PC-9 (cell line): Measurements from ENCODE around the gene L1CAM. TPM values are rescaled to one million over a fixed set of nuclear protein-coding genes. Genes with fewer than 3 reads are reported as not detected.

Experiments
- BruUV-seq: library from RNA; stranded (reverse); fragments of 400-500 nt; replicated peaks from 2 replicates; lab custom pipeline; 2021; lab: Mats Ljungman, UMichigan
- CTCF ChIA-PET: fragments of 300-600 bp; sonication (Branson Sonifier 250); formaldehyde crosslinking; loops from one replicate; lab custom pipeline; 2022; ENCODE audit warnings: antibody characterized with exemption; lab: Charles Lee
- POLR2A ChIA-PET: fragments of 300-600 bp; sonication (Branson Sonifier 250); formaldehyde crosslinking; loops from one replicate; lab custom pipeline; 2022; ENCODE audit warnings: antibody characterized with exemption; ENCODE audit not compliant: unreplicated experiment; lab: Charles Lee
- DNase-seq, 2 experiments: peaks; one replicate each; pipeline versions ENCODE4 v3.0.0 to v3.0.0-alpha.2; 2015 to 2022; ENCODE audit warnings: mixed read lengths in 1 of 2
- H2AFZ ChIP-seq: fragments of 200-600 bp; sonication (generic); 2 replicates; pipeline ENCODE4 v1.8.1; 2017; ENCODE audit warnings: antibody characterized with exemption
- H3F3A ChIP-seq: fragments of 200-600 bp; sonication (generic); 2 replicates; pipeline ENCODE4 v1.8.1; 2017; ENCODE audit warnings: antibody characterized with exemption, mild to moderate bottlenecking, low read depth; ENCODE audit not compliant: insufficient read depth
- H3K27ac ChIP-seq: fragments of 200-600 bp; sonication (generic); 2 replicates; pipeline ENCODE4 v1.6.1; 2016; ENCODE audit warnings: mixed run types
- H3K27me3 ChIP-seq: fragments of 200-600 bp; sonication (generic); 2 replicates; pipeline ENCODE4 v1.6.1; 2016; ENCODE audit warnings: low read depth, mixed run types; ENCODE audit not compliant: insufficient read depth
- H3K36me3 ChIP-seq: fragments of 200-600 bp; sonication (generic); 2 replicates; pipeline ENCODE4 v1.6.1; 2016; ENCODE audit warnings: low read depth, mixed run types
- H3K4me1 ChIP-seq: fragments of 200-600 bp; sonication (generic); replicated peaks from 2 replicates; pipeline ENCODE4 v1.6.1; 2016; ENCODE audit warnings: mixed run types; ENCODE audit not compliant: insufficient read depth
- H3K4me2 ChIP-seq: fragments of 200-600 bp; sonication (generic); 2 replicates; pipeline ENCODE4 v1.6.1; 2017; ENCODE audit warnings: mixed run types
- H3K4me3 ChIP-seq: fragments of 200-600 bp; sonication (generic); 2 replicates; pipeline ENCODE4 v1.6.1; 2016; ENCODE audit warnings: mixed run types
- H3K79me2 ChIP-seq: fragments of 200-600 bp; sonication (generic); 2 replicates; pipeline ENCODE4 v1.6.1; 2017; ENCODE audit warnings: low read depth, mixed run types
- H3K9me2 ChIP-seq: fragments of 200-600 bp; sonication (generic); 2 replicates; pipeline ENCODE4 v1.8.1; 2017; ENCODE audit warnings: mild to moderate bottlenecking; ENCODE audit not compliant: insufficient read depth
- H3K9me3 ChIP-seq: fragments of 200-600 bp; sonication (generic); 2 replicates; pipeline ENCODE4 v1.8.1; 2016; ENCODE audit warnings: low read depth; ENCODE audit not compliant: insufficient read depth
- H4K20me1 ChIP-seq: fragments of 200-600 bp; sonication (generic); 2 replicates; pipeline ENCODE4 v1.8.1; 2017; ENCODE audit not compliant: insufficient read depth
- CTCF ChIP-seq: fragments of 200-600 bp; sonication (generic); conservative IDR thresholded peaks from 2 replicates; pipeline ENCODE4 v1.6.1; 2017; ENCODE audit warnings: mixed run types, antibody characterized with exemption, mild to moderate bottlenecking, moderate library complexity
- EZH2 ChIP-seq: fragments of 200-600 bp; sonication (generic); IDR thresholded peaks from 2 replicates; pipeline ENCODE4 v1.8.0; 2017; ENCODE audit warnings: antibody characterized with exemption, low read depth
- intact Hi-C: fragments of 100-400 bp; cut with micrococcal nuclease; formaldehyde crosslinking; loops from one replicate; pipeline ENCODE4 v1.10.0; 2022; ENCODE audit not compliant: unreplicated experiment
- total RNA-seq: library from RNA; stranded (reverse); gene quantifications from 2 replicates; pipeline ENCODE4 v1.2.3, GENCODE V29; 2021

The L1CAM gene
- total RNA-seq, 1 experiment from 2014 or later: 68.8 TPM

DNA sequence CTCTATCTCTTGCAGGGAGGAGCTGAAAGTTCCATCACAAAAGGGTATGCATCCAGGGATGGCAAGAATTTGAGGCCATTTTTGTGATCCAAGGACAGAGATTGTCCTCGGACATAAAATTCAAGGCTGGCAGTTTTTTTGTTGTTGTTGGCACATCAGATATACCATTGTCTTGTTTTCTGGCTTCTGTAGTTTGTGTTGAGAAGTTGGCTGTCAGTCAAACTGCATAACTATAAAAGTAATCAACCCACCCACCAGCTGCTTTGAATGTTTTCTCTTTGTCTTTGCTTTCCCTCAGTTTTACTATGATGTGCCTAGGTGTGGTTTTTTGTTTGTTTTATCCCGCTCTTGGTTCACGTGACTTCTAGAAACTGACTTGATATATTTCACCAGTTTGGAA is 34.0 kb downstream of the L1CAM start:
- Histone ChIP-seq H3K9me3 (no peaks in the 10 kb centered on the region), H3F3A (no peaks in the 10 kb centered on the region), H3K27ac (no peak overlapping the region), H4K20me1 (no peaks in the 10 kb centered on the region), H2AFZ (no peak overlapping the region), H3K4me1 (no peaks in the 10 kb centered on the region), H3K4me2 (no peak overlapping the region), H3K27me3 (peaks cover 65% of the 10 kb centered on the region), H3K9me2 (no peaks in the 10 kb centered on the region), H3K4me3 (no peak overlapping the region), H3K79me2 (no peaks in the 10 kb centered on the region), H3K36me3 (no peaks in the 10 kb centered on the region)
- CTCF ChIA-PET: no interaction called here
- no TSS peak for BruUV-seq
- intact Hi-C loops: no loop called here
- POLR2A ChIA-PET: no interaction called here
- DNase-seq: no peak
- TF ChIP-seq CTCF: no peak
- TF ChIP-seq EZH2: no peak

DNA sequence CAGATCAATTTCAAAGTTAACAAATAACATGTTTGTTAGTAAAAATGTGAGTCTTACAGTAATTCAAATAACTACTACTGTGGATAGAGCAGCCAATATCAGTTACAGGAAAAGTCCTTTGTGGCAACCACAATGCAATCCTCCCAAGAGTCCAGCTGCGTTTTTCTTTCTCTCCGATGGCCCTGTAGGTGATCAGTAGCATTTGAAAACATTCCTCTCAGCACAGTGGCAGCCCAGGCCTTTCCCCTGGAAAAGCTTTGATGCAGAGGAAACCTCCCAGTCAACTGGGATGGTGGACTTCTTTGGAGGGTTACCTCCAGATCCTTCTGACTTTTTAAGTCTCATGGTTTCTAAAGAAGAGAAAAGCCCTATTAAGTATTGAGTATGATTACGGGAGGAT is 37.6 kb downstream of the L1CAM start:
- H3K4me2 ChIP-seq: no peak overlapping the region
- CTCF ChIA-PET: no interaction called here
- H3K79me2 ChIP-seq: no peaks in the 10 kb centered on the region
- no peak overlapping the region for H2AFZ ChIP-seq
- BruUV-seq: no TSS peak
- intact Hi-C loops: no loop called here
- no peaks in the 10 kb centered on the region for H3K36me3 ChIP-seq
- no peaks in the 10 kb centered on the region for H3F3A ChIP-seq
- no peaks in the 10 kb centered on the region for H3K9me3 ChIP-seq
- H3K27me3 ChIP-seq: peaks cover 62% of the 10 kb centered on the region
- TF ChIP-seq CTCF: no peak
- no peak for TF ChIP-seq EZH2
- no peaks in the 10 kb centered on the region for H3K4me1 ChIP-seq
- no peak for DNase-seq
- POLR2A ChIA-PET: no interaction called here
- no peak overlapping the region for H3K4me3 ChIP-seq
- H3K27ac ChIP-seq: no peak overlapping the region
- H3K9me2 ChIP-seq: no peaks in the 10 kb centered on the region
- no peaks in the 10 kb centered on the region for H4K20me1 ChIP-seq

DNA sequence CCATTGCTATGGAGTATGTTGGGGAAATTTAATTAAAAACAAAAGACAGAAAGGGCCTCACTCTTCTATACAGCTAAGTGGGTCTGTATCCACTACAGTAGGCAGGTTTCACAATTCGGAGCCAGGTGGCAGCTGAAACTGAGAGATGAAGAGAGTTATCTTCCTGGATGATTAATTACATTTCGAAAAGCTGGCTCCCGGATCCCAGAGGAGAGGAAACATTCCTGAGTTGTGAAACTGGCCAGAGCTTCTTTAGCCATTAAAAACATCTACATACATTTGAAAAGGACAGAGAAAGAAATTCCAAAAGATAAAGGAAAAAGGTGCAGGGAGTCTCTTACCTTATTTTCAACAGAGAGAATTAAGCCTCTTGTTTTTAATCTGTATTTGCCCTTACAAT is 40.1 kb downstream of the L1CAM start:
- H3K9me3 ChIP-seq: no peaks in the 10 kb centered on the region
- H3K36me3 ChIP-seq: no peaks in the 10 kb centered on the region
- H3F3A ChIP-seq: no peaks in the 10 kb centered on the region
- no peak for TF ChIP-seq EZH2
- TF ChIP-seq CTCF: no peak
- H3K4me2 ChIP-seq: no peak overlapping the region
- no peaks in the 10 kb centered on the region for H3K79me2 ChIP-seq
- intact Hi-C loops: no loop called here
- no peak overlapping the region for H3K4me3 ChIP-seq
- no peaks in the 10 kb centered on the region for H3K4me1 ChIP-seq
- DNase-seq: no peak
- no peaks in the 10 kb centered on the region for H4K20me1 ChIP-seq
- no TSS peak for BruUV-seq
- H2AFZ ChIP-seq: no peak overlapping the region
- H3K27ac ChIP-seq: no peak overlapping the region
- peaks cover 60% of the 10 kb centered on the region for H3K27me3 ChIP-seq
- ChIA-PET CTCF (no interaction called here), POLR2A (no interaction called here)
- H3K9me2 ChIP-seq: no peaks in the 10 kb centered on the region
